GM10248 (cell line): ENCODE measurements around the gene GPATCH3.
A peak's percentile ranks its signal among the peaks of the same experiment; 100 is the strongest.
"Not testable (repeated sequence)": the region's sequence is repeated elsewhere in the genome, so short reads cannot be mapped to it uniquely, and the experiment has no call there.

Experiments used
- CTCF ChIA-PET: fragments of 300-600 bp; sonication (Branson Sonifier 250); formaldehyde crosslinking; extraction: SDS; loops from one replicate; lab custom pipeline; 2021; ENCODE audit warnings: antibody characterized with exemption; lab: Yijun Ruan, JAX
- POLR2A ChIA-PET: fragments of 350-650 bp; sonication (Branson Sonifier 250); formaldehyde crosslinking; extraction: SDS; loops from one replicate; lab custom pipeline; 2020; ENCODE audit warnings: antibody characterized with exemption; lab: Yijun Ruan, JAX
- DNase-seq: peaks from one replicate; pipeline ENCODE4 v3.0.0; 2012; ENCODE audit errors: extremely low spot score
- CTCF ChIP-seq: IDR thresholded peaks from 2 replicates; pipeline ENCODE4 v1.5.1; 2012; ENCODE audit warnings: mild to moderate bottlenecking, low read depth; ENCODE audit errors: extremely low read depth, missing control alignments, control extremely low read depth

Gene GPATCH3

GRCh38 chr1:26894263-26894662 is 6.0 kb downstream of the GPATCH3 start:
- no peak for TF ChIP-seq CTCF
- no peak for DNase-seq
- ChIA-PET CTCF (interaction anchor here (1.1 to 2.0 kb wide), 3 partner anchors 13 to 73 kb away, joined by 3 to 5 read pairs (median 5); no protein-coding TSS in a partner anchor), POLR2A (no interaction called here)

- no peak for TF ChIP-seq CTCF
- no peak for DNase-seq
- ChIA-PET POLR2A (interaction anchor here (1.0 to 2.2 kb wide), 4 partner anchors 9 to 264 kb away, joined by 3 to 11 read pairs (median 7); partner anchors contain the start of genes GPATCH3 and SLC9A1), CTCF (interaction anchor here (0.8 to 5.0 kb wide), 9 partner anchors 8 to 362 kb away, joined by 3 to 33 read pairs (median 4); partner anchors contain the start of gene GPATCH3)
Observed at GRCh38 chr1:26890467-26890796, 9.8 kb downstream of the GPATCH3 start.

GRCh38 chr1:26889551-26890466 is 10.5 kb downstream of the GPATCH3 start, which contains the start of gene GPN2:
Gene GPN2 (minus strand): TSS chr1:26890283. CDS start chr1:26890096, 187 bp downstream.
- no peak for TF ChIP-seq CTCF
- ChIA-PET CTCF (interaction anchor here (0.8 to 5.0 kb wide), 9 partner anchors 9 to 362 kb away, joined by 3 to 33 read pairs (median 4); partner anchors contain the start of gene GPATCH3), POLR2A (interaction anchor here (0.5 to 2.2 kb wide), 5 partner anchors 10 to 404 kb away, joined by 3 to 11 read pairs (median 5); partner anchors contain the start of genes GPATCH3 and SLC9A1)
- peak; percentile 94 for DNase-seq

GRCh38 chr1:26888231-26888630 is 12.0 kb downstream of the GPATCH3 start:
- ChIA-PET CTCF (interaction anchor here (1.0 to 5.0 kb wide), 8 partner anchors 10 to 286 kb away, joined by 3 to 33 read pairs (median 6); partner anchors contain the start of gene GPATCH3), POLR2A (interaction anchor here (0.5 to 0.7 kb wide), 3 partner anchors 8 to 1755 kb away, joined by 3 to 4 read pairs (median 4); no protein-coding TSS in a partner anchor)
- no peak for TF ChIP-seq CTCF
- DNase-seq, result no peak

GRCh38 chr1:26887125-26887524 is 13.1 kb downstream of the GPATCH3 start:
- TF ChIP-seq CTCF, result peak; percentile 46
- DNase-seq, result no peak
- ChIA-PET POLR2A (interaction anchor here (0.7 kb wide), 1 partner anchor 1065 kb away, joined by 6 read pairs; no protein-coding TSS in a partner anchor), CTCF (interaction anchor here (0.9 to 5.0 kb wide), 15 partner anchors 9 to 349 kb away, joined by 3 to 33 read pairs (median 4); partner anchors contain the start of gene GPATCH3)

- DNase-seq, result no peak
- TF ChIP-seq CTCF, result no peak
- POLR2A ChIA-PET, result no interaction called here
- CTCF ChIA-PET, result interaction anchor here (1.2 to 7.1 kb wide), 4 partner anchors 18 to 281 kb away, joined by 8 to 70 read pairs (median 31); partner anchors contain the start of gene SFN
Observed at GRCh38 chr1:26882696-26883463, 17.4 kb downstream of the GPATCH3 start.

- ChIA-PET CTCF (interaction anchor here (0.7 to 7.1 kb wide), 12 partner anchors 9 to 93 kb away, joined by 3 to 70 read pairs (median 4); partner anchors contain the start of gene SFN), POLR2A (interaction anchor here (1.1 kb wide), 1 partner anchor 16 kb away, joined by 3 read pairs; no protein-coding TSS in a partner anchor)
- not testable (repeated sequence) for DNase-seq
Observed at GRCh38 chr1:26881611-26882010, 18.7 kb downstream of the GPATCH3 start.
